HepG2 (cell line): ENCODE measurements around the gene ZFAND2B. TPM values are rescaled to one million over a fixed set of nuclear protein-coding genes. Genes with fewer than 3 reads are reported as not detected.

Experiments used
- CERS6 ChIP-seq: sonication (generic); formaldehyde crosslinking; IDR thresholded peaks from 2 replicates; pipeline ENCODE4 v1.5.0; 2020; ENCODE audit warnings: missing genetic modification reagents
- CREM ChIP-seq, 2 experiments: sonication (generic) in 1 of 2; formaldehyde crosslinking in 1 of 2; IDR thresholded peaks; 2 replicates each; pipeline versions ENCODE4 v1.4.0 to v1.6.1; 2016 to 2020; ENCODE audit warnings: antibody characterized with exemption in 1 of 2, mild to moderate bottlenecking in 1 of 2, missing genetic modification reagents in 1 of 2
- DNMT1 ChIP-seq: sonication (generic); formaldehyde crosslinking; IDR thresholded peaks from 2 replicates; pipeline ENCODE4 v1.5.1; 2020; ENCODE audit warnings: mild to moderate bottlenecking, missing genetic modification reagents
- GTF3A ChIP-seq: sonication (generic); formaldehyde crosslinking; conservative IDR thresholded peaks from 2 replicates; pipeline ENCODE4 v1.4.0; 2020; ENCODE audit warnings: mild to moderate bottlenecking, missing genetic modification reagents
- HMG20B ChIP-seq: conservative IDR thresholded peaks from 2 replicates; pipeline ENCODE4 v1.6.1; 2016; ENCODE audit warnings: missing genetic modification reagents, missing compliant biosample characterization
- HOXD1 ChIP-seq: sonication (generic); formaldehyde crosslinking; IDR thresholded peaks from 2 replicates; pipeline ENCODE4 v1.5.0; 2020; ENCODE audit warnings: missing genetic modification reagents
- KDM2A ChIP-seq: sonication (generic); formaldehyde crosslinking; IDR thresholded peaks from 2 replicates; pipeline ENCODE4 v1.4.0; 2020; ENCODE audit warnings: low read depth, missing genetic modification reagents, borderline replicate concordance
- KLF15 ChIP-seq: sonication (generic); formaldehyde crosslinking; IDR thresholded peaks from 2 replicates; pipeline ENCODE4 v1.8.1; 2023; ENCODE audit warnings: borderline replicate concordance, mild to moderate bottlenecking, inconsistent platforms, missing genetic modification reagents, mixed read lengths
- MAZ ChIP-seq, 2 experiments: sonication (generic) in 1 of 2; formaldehyde crosslinking in 1 of 2; IDR thresholded peaks; 2 replicates each; pipeline versions ENCODE4 v1.5.0 to v1.6.1; 2012 to 2020; ENCODE audit warnings: low read depth in 2 of 2, mild to moderate bottlenecking in 2 of 2, borderline replicate concordance in 1 of 2, improper control_type of control experiment in 1 of 2, low read length in 1 of 2, missing genetic modification reagents in 1 of 2, moderate library complexity in 1 of 2
- MTF2 ChIP-seq: sonication (generic); formaldehyde crosslinking; IDR thresholded peaks from 2 replicates; pipeline ENCODE4 v1.5.0; 2020; ENCODE audit warnings: missing genetic modification reagents, borderline replicate concordance
- STAG1 ChIP-seq: sonication (generic); formaldehyde crosslinking; IDR thresholded peaks from 2 replicates; pipeline ENCODE4 v1.4.0; 2020; ENCODE audit warnings: missing genetic modification reagents
- XRCC5 ChIP-seq: fragments of 200-400 bp; formaldehyde crosslinking; optimal IDR thresholded peaks from 2 replicates; pipeline ENCODE3; 2017; ENCODE audit warnings: mild to moderate bottlenecking, low read length
- ZBTB26 ChIP-seq: IDR thresholded peaks from 2 replicates; pipeline ENCODE4 v1.6.1; 2016; ENCODE audit warnings: missing compliant biosample characterization, missing genetic modification reagents, borderline replicate concordance
- ZBTB44 ChIP-seq: sonication (generic); formaldehyde crosslinking; IDR thresholded peaks from 2 replicates; pipeline ENCODE4 v1.4.0; 2020; ENCODE audit warnings: missing genetic modification reagents
- ZFP36L2 ChIP-seq: sonication (generic); formaldehyde crosslinking; IDR thresholded peaks from 2 replicates; pipeline ENCODE4 v1.4.0; 2020; ENCODE audit warnings: missing genetic modification reagents
- ZFX ChIP-seq: sonication (generic); formaldehyde crosslinking; IDR thresholded peaks from 2 replicates; pipeline ENCODE4 v1.4.0; 2020; ENCODE audit warnings: mild to moderate bottlenecking, low read depth, missing genetic modification reagents, moderate library complexity
- ZMYM4 ChIP-seq: sonication (generic); formaldehyde crosslinking; IDR thresholded peaks from 2 replicates; pipeline ENCODE4 v1.8.1; 2023; ENCODE audit warnings: mild to moderate bottlenecking, missing genetic modification reagents
- ZNF18 ChIP-seq: sonication (generic); formaldehyde crosslinking; IDR thresholded peaks from 2 replicates; pipeline ENCODE4 v1.8.0; 2022; ENCODE audit warnings: mild to moderate bottlenecking, missing genetic modification reagents; ENCODE audit not compliant: insufficient replicate concordance
- ZNF326 ChIP-seq: sonication (generic); formaldehyde crosslinking; IDR thresholded peaks from 2 replicates; pipeline ENCODE4 v1.4.0; 2020; ENCODE audit warnings: missing genetic modification reagents, borderline replicate concordance
- ZNF672 ChIP-seq: sonication (generic); formaldehyde crosslinking; IDR thresholded peaks from 2 replicates; pipeline ENCODE4 v1.8.1; 2022; ENCODE audit warnings: missing genetic modification reagents
- ZNF772 ChIP-seq: sonication (generic); formaldehyde crosslinking; IDR thresholded peaks from 2 replicates; pipeline ENCODE4 v1.5.0; 2020; ENCODE audit warnings: mild to moderate bottlenecking, missing genetic modification reagents
- ZNF773 ChIP-seq: sonication (generic); formaldehyde crosslinking; IDR thresholded peaks from 2 replicates; pipeline ENCODE4 v1.4.0; 2020; ENCODE audit warnings: missing genetic modification reagents, borderline replicate concordance
- ZNF788 ChIP-seq: sonication (generic); formaldehyde crosslinking; IDR thresholded peaks from 2 replicates; pipeline ENCODE4 v1.5.0; 2020; ENCODE audit warnings: mild to moderate bottlenecking, missing genetic modification reagents, borderline replicate concordance
- ZNF816 ChIP-seq: sonication (generic); formaldehyde crosslinking; IDR thresholded peaks from 2 replicates; pipeline ENCODE4 v1.8.0; 2022; ENCODE audit warnings: missing genetic modification reagents, mild to moderate bottlenecking, borderline replicate concordance
- polyA plus RNA-seq, 8 experiments: library from polyadenylated mRNA; depleted of rRNA in 3 of 8; stranded (reverse) in 7 of 8; unstranded in 1 of 8; fragments of >200 nt; fragmentation: Illumina TruSeq in 4 of 8; extraction: Trizol in 4 of 8; gene quantifications; 2 replicates each; pipeline versions ENCODE4 v1.2.1 to v1.2.3, GENCODE V29; 2011 to 2016; ENCODE audit warnings: low read depth in 4 of 8, missing spikeins in 1 of 8, mixed read lengths in 1 of 8; ENCODE audit not compliant: insufficient read depth in 1 of 8
- total RNA-seq, 5 experiments: library from RNA; depleted of rRNA; stranded (reverse); fragments of >200 nt; fragmentation: Illumina TruSeq; extraction: Trizol; gene quantifications; 2 replicates each; pipeline ENCODE4 v1.2.3, GENCODE V29; 2016; ENCODE audit warnings: low read depth in 1 of 5

The ZFAND2B gene
- total and polyA plus RNA-seq, 2 of the 13 experiments (the other 11 are each of a cell fraction or from before 2014, with no cell fraction given) = 53.3 to 115 TPM

GRCh38 chr2:219176818-219177551 lies 29.6 kb upstream of the ZFAND2B start, which contains the start of gene CNPPD1 (continued):
- TF ChIP-seq ZNF18 (CRISPR knock-in tag) (peak; percentile 96), ZFX (CRISPR knock-in tag) (peak; percentile 92), ZNF816 (CRISPR knock-in tag) (peak; percentile 99), CREM (IDR thresholded peaks at IDR 0.05) (no peak), CREM (CRISPR knock-in tag; IDR thresholded peaks at IDR 0.05) (no peak; the same call in 1 of the 2 replicates), DNMT1 (CRISPR knock-in tag) (peak; percentile 94), ZNF788 (peak; percentile 96), ZNF772 (CRISPR knock-in tag) (peak; percentile 99), ZNF773 (CRISPR knock-in tag) (peak; percentile 66; the same call in 1 of the 2 replicates), GTF3A (CRISPR knock-in tag) (no peak; the same call in 1 of the 2 replicates), MTF2 (CRISPR knock-in tag) (peak; percentile 60; the same call in 1 of the 2 replicates), ZBTB26 (CRISPR knock-in tag) (peak; percentile 89; the same call in 1 of the 2 replicates), MAZ (IDR thresholded peaks at IDR 0.05; ENCODE audit: borderline replicate concordance, low read depth, low read length) (peak; percentile 91), MAZ (CRISPR knock-in tag; IDR thresholded peaks at IDR 0.05; ENCODE audit: low read depth) (peak; percentile 99), KDM2A (CRISPR knock-in tag) (peak; percentile 95), ZNF672 (CRISPR knock-in tag) (peak; percentile 65; the same call in 1 of the 2 replicates), HMG20B (no peak), ZNF326 (CRISPR knock-in tag) (no peak), XRCC5 (peak; percentile 72), ZMYM4 (peak; percentile 95), CERS6 (CRISPR knock-in tag) (no peak), STAG1 (peak; percentile 13), ZBTB44 (CRISPR knock-in tag) (peak; percentile 94; the same call in 1 of the 2 replicates), KLF15 (no peak), ZFP36L2 (CRISPR knock-in tag) (0 out of 2 replicates have a peak, but pooled peaks have one; percentile 84), HOXD1 (CRISPR knock-in tag) (peak; percentile 92)
